NT2/D1 (cell line): ENCODE data around the gene TNFSF12.

Experiments
- SUZ12 ChIP-seq: IDR thresholded peaks from 2 replicates; pipeline ENCODE4 v1.6.1; 2011; ENCODE audit not compliant: insufficient read length, insufficient read depth; ENCODE audit errors: extremely low read depth
- YY1 ChIP-seq: IDR thresholded peaks from 2 replicates; pipeline ENCODE4 v1.6.1; 2011; ENCODE audit not compliant: insufficient read length, insufficient read depth
- ZNF274 ChIP-seq: IDR thresholded peaks from 2 replicates; pipeline ENCODE4 v1.6.1; 2011; ENCODE audit warnings: mild to moderate bottlenecking, low read depth, low read length

DNA sequence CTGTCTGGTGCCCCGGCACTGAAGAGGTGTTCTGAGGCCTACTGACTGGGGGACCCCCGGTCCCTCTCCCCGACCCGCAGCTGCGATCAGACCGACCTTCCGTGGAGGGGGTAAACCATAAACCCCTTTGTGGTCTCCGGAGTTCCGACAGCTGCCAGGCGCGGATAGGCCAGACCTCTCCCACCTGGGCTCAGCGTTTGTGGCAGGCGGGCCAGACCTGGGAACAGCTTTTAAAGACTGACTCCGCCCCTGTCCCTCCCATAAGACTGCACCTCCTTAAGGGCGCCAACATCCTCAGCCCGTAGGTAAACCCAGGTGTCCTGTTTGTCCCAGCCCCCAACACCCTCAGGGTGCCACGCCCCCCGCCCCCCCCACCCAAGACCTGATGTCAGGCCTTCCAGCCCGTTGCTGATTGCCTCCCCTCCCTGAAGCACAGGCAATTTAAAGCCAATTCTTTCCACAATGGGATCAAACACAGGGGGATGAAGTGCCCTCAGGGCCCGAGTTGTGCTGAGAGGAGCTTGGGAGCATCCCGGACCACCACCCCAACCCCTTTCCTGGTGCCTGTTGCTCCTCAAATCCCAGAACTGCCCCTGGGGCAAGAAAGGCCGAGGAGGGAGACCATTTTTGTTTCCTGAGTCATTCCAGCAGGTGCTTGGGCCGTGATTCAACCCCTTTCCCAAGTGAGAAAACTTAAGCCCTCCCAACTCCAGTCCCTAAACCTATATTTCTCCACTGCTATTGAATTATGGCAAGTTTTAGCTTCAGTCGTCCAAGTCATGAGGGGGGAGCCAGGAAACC lies 41.2 kb downstream of the TNFSF12 start, which contains the start of gene SOX15:
- TF ChIP-seq SUZ12 (no peak), YY1 (no peak), ZNF274 (no peak)
